ENCODE results near the gene IL18BP.
A peak's percentile ranks its signal among the peaks of the same experiment; 100 is the strongest.

Gene IL18BP

GRCh38 chr11:72039031-72039855, 40.5 kb downstream of the IL18BP start:
- TF ChIP-seq, protein P1, sequence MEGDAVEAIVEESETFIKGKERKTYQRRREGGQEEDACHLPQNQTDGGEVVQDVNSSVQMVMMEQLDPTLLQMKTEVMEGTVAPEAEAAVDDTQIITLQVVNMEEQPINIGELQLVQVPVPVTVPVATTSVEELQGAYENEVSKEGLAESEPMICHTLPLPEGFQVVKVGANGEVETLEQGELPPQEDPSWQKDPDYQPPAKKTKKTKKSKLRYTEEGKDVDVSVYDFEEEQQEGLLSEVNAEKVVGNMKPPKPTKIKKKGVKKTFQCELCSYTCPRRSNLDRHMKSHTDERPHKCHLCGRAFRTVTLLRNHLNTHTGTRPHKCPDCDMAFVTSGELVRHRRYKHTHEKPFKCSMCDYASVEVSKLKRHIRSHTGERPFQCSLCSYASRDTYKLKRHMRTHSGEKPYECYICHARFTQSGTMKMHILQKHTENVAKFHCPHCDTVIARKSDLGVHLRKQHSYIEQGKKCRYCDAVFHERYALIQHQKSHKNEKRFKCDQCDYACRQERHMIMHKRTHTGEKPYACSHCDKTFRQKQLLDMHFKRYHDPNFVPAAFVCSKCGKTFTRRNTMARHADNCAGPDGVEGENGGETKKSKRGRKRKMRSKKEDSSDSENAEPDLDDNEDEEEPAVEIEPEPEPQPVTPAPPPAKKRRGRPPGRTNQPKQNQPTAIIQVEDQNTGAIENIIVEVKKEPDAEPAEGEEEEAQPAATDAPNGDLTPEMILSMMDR (conservative IDR thresholded peaks at IDR 0.05): no peak
- H3K27ac ChIP-seq: peak overlapping the region; percentile 100

GRCh38 chr11:72039856-72040401, 41.2 kb downstream of the IL18BP start:
- peak overlapping the region; percentile 100 for H3K27ac ChIP-seq
- TF ChIP-seq, protein P1 (conservative IDR thresholded peaks at IDR 0.05): no peak

DNA sequence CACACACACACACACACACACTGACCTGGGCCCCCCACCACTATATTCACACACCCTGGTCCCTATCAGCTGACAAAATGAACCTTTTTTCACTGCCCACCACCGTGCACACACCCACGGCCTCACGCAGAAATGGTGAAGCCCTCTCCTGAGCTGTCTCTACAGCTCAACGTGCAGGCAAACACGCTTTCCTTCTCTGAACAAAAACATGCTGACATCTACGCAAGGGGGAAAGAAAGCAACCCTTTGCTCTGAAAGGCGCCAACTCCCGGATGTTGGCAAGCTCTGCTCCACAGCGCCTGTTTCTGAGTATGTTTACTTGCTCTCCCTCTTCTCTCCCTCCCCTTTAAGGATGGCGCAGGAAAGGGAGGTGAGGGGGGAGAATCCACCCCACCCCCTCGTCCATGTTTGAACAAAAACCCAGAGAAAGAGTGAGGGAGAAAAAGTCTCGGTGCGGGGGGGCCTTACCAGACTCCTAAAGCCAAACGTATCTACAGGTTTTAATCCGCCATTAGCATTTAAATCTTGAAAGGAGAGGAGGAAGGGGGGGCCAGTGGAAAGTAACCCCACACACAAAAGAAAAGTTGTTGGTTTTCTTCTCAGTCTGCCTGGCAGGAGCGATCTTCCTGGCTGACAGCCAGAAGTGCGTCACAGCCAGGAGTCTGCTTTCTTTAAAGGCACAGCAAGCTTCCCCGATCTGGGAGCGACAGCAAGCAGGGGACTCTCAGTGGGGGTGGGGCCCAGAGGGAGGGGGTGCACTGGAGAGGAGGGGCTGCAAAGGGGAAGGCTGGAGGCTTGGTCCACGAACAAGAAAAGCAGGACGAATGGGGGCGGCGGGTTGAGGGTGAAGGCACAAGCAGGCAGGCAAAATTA, 42.0 kb downstream of the IL18BP start:
- peak overlapping the region; percentile 100 for H3K27ac ChIP-seq
- TF ChIP-seq, protein P1 (conservative IDR thresholded peaks at IDR 0.05): no peak

GRCh38 chr11:72041364-72042063, 42.8 kb downstream of the IL18BP start:
- TF ChIP-seq, protein P1 (conservative IDR thresholded peaks at IDR 0.05): no peak
- H3K27ac ChIP-seq: peak overlapping the region; percentile 100

DNA sequence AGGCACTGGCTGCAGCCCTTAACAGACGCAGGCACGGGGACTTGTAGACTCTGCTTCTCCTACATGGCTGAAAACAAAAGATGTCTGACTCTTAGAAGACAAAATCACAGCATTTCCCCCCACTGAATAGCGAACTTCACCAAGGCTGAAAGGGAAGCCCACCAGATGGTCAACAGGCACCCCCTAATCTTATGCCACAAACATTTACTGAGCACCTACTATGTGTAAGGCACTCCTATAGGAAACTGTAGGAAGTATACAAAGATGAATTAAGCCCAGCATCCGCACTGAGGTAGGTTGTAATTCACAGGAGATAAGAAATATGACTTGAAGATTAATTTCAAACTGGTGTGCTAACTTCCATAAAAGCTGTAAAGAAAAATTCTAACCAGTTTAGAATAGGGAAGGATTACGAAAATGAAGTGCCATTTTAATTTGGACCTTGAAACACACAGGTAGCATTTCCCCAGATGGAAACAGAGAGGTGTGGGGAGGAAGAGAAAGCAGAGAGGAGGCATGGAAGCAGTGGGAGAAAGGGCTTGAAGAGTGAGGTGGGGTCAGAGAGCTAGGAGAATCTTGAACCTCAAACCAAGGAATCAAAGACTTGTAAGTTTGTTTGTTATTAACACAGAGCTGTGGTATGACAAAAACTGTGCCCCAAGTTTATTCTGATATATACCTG, 43.5 kb downstream of the IL18BP start:
- TF ChIP-seq, protein P1 (conservative IDR thresholded peaks at IDR 0.05): no peak
- H3K27ac ChIP-seq: peak overlapping the region; percentile 100

GRCh38 chr11:72045849-72046248, 47.1 kb downstream of the IL18BP start:
- TF ChIP-seq, protein P1 (conservative IDR thresholded peaks at IDR 0.05): no peak
- H3K27ac ChIP-seq: peak overlapping the region; percentile 100
